ENCODE results near the gene BTBD10.
A peak's percentile ranks its signal among the peaks of the same experiment; 100 is the strongest.

BTBD10 gene

DNA sequence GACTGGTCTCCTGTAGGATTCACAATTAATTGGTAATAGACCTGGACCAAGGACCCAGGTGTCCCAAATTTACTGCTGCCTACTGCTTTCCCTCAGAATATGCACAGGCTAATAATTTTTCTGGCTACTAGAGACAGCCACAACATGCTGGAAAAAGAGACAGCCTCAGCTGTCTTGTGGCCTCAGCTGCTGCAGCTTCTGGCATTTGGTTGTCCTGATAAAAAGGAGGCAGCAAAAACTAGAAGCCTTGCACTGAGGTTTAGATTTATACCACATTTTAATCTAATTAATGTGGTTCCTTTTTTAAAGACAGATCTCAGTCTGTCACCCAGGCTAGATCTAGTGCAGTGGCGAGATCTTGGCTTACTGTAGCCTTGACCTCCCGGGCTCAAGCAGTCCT, 89.8 kb downstream of the BTBD10 start:
- DNase-seq: no peak

DNA sequence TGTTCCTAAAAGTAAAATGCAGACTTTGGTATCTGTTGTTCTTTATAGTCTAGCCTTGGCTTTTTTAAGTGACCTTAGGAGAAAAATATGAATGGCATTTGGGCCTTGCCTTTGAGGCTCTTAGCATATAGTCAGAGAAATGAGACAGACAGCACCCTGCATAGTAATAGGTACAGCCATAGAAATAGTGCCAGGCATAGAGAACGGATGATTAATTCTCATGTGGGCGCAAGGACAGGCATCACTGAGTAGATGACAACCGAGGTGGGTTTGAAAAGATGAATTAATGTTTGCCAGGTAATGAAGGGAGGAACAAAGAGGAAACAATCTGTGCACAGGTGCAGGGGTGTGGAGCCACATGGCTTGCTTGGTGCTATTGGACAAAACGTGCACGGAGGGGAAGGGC, 95.0 kb downstream of the BTBD10 start:
- DNase-seq: no peak

DNA sequence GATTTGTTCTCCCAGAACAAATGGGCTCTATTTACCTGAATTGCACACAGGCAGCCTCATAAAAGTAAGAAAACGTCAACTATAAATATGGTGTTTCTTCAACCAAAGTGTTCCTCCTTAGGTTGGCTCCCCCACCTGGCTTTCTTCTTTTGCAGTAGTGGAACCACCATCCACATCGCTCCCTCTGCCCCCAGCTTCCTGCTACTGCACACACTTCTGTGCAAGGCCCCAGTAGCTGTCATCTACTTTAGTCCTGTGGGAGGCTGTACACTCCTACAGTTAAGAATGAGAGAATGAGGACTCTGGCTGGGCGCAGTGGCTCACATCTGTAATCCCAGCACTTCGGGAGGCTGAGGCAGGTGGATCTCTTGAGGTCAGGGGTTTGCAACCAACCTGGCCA, 95.9 kb downstream of the BTBD10 start:
- DNase-seq: no peak

DNA sequence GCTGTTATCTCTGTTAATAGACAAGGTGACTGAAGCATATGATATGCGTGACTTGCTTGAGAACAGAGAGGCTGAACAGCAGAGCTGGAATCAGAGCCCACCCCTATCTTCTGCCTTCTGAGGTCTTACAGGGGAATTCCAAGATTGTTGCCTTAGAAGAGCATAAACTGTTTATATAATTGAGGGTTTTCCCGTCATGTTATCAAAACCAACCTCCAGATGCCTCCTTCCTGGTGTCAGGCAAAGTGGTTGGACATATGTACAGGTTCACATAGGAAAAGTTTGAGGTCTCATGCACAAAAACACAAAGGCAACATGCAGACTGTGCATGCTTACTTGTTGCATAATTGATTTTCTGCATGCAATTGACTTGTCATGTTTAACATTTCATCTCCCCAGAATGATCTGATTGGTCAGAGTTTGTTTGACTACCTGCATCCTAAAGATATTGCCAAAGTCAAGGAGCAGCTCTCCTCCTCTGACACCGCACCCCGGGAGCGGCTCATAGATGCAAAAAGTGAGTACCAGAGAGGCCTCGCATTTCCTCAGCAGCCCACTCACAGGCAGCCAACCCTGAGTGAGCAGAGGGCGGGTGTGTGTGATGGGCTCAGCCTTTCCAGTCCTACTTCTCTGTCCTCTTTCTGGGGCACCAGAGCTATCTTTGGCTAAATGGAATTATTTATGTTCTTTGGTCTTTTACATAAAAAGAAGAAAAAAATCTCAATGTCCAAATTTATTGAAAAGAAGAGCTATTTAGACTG, 96.6 kb downstream of the BTBD10 start:
- DNase-seq: no peak

DNA sequence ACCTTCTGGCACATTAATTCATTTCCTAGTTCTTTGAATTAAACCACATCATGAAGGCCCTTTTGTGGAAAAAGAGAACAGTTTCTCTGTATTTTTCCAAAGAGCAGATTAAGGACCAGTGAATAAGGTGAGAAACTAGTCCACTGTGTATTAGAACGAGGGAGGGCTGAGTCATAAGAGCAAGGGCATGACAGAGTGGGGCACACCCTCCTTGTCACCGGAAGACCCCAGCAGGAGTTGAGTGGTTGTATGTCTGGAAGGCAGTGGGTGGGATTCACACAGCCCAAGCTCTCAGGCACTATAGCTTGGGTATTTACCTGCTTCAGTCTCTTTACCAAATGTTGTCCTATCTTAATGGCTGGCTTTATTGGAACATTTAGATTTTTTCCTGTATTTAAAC, 98.6 kb downstream of the BTBD10 start:
- DNase-seq: no peak

DNA sequence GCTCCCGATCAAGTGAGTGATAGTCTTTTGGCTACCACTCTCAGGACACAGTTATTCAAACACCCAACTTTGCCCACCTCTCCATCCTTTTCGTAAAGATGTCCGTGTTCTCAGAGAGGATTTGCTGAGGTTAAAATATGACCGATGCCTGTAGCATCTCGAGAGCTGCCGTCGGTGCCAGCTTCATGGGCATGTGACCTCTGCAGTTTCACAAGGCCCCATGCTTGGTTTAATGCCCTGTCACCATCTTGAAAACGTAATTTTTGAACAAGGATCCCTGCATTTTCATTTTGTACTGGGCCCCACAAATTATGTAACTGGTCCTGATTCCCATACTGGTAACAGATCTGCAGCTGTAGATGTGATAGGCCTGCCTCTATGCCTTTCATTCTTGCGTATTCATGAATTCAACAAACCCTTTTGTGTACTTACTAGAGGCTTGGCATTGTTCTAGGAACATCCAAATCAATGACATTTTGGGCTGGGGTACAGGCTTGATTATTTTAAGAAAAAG, 100.4 kb downstream of the BTBD10 start:
- no peak for DNase-seq

DNA sequence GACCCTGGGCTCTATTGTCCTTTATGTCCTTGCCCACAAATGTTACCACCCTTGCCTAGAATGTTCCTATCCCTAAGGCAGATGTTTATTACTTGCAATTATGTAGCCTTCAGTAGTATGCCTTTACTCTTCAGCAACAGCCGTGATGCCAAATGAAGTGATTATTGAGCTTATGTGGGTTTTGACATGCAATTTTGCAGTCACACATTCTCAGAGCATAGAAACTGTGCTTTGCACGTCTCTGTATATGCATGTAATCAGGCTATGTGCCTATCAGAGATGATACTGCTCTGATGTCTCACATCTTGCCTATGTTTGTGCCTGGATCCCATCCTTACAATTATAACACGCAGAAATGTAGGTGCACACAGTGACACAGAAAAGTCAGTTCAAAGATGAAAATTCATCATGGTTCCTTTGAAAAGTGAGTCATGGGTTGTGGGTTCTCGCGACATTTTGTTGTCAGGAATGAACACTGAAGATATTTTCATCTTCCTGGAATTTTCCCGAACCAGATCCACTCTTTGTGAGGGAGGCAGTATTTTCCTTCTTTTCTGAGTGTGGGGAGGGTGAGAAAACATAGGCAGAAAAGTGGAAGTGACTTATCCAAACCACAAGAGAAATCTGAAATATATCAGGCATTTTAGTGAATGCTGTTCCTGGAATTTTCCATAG, 104.3 kb downstream of the BTBD10 start:
- DNase-seq: no peak

DNA sequence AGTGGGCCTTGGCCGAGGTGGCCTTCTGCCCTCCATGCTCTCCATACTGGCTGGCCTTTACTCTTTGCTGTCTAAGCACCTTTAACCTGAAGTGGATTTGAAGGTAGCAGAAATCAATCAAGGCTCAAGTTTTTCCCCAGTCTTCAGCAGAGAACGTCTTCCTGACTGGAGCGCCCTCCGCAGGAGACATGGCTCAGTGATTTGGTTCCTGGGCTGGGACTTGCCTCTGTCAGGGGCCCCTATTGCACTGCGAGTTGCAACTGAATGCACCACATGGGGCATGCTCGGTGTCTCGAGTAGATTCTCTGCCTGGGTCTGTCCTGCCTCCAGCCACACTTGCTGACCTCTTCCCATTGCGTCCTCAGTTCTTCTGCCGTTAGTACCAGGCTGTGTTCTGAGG, 105.8 kb downstream of the BTBD10 start:
- no peak for DNase-seq

DNA sequence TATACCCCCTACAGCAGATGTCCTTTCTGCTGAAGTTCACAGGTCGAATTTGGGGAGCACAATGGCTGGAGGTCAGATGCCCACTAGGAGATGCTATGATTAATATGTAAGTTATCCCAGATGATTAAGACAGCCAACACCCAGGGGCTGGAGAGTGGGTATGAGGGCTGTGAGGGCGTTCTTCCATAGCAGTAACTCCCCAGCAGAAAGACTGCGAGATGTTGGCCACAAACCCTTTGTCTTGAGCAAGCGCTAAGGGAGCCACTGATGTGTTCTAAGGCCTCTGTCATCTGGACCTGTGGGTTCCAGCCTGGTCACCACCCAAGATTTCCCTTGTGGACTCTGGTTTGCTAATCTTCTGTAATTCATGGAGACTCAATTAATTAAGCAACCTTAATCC, 107.8 kb downstream of the BTBD10 start:
- no peak for DNase-seq

DNA sequence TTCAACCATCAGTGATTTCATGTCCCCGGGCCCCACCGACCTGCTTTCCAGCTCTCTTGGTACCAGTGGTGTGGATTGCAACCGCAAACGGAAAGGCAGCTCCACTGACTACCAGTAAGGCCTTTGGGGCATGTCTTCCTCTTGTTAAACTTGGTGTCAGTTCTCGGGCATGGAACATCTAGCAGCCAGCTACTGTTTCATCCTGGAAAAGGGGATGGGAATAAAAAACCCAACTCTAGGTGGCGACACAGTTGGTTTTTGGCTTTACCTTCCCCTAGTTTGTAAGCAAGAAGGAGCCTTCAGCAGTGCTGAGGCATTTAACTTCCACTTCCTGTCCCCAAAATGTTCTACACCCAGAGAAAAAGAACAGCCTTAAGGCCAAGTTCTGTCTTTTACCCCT, 108.7 kb downstream of the BTBD10 start:
- DNase-seq: no peak

DNA sequence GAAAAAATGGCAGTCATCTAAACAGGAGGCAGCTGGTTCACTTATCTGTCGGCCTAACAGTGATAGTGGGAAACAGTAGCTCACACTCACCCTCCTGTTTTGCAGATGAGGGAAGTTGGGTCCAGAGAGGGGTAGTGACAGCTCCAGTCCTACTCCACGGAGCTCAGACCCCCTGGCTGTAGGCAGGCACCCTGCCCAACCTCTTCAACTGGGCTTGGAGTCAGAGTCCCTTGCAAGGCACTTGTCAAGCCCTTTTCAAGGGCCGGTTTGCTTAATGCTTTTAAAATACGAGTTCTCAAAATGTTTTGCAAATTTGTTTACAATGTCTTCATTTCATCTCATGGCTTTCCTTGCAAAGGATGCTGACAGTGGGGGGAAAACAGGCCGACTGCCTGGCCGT, 110.3 kb downstream of the BTBD10 start:
- no peak for DNase-seq

DNA sequence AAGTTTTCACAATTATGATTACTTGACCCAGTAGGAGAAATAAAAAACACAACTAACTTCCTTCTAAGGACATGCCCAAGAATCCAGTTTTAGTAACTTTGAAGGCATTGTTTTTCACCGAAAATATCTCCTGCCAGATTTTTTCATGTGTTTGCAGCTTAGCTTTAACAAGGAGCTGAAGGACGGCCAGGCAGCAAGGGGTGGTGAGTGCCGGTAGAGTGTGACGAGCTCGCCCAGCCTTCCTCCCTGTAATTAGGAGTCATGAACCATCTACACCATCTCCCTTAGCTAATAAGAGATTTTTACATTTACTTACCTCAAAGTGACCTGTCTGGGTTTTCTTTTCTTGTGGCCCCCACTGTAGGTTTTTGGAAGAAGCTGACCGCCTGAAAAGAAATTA, 113.4 kb downstream of the BTBD10 start:
- DNase-seq: no peak

DNA sequence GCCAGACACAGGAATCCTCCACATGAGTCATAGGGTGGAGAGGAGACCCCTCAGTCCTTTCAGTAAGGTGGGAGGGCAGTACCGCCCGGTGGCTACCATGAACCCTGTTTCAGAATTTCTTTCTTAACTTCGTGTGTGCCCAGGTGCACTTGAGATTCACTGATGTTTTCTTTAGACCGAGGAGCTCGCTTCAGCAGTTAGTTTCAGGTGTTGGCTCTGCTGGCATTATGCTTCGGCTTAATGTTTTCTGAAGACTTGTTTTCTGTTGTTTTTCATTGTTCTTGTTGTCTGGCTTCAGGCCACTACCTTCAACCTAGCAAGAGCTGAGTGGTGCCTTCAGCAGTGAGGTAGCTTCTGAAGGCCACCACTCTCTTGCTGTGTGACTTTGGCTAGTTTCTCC, 114.0 kb downstream of the BTBD10 start:
- no peak for DNase-seq

DNA sequence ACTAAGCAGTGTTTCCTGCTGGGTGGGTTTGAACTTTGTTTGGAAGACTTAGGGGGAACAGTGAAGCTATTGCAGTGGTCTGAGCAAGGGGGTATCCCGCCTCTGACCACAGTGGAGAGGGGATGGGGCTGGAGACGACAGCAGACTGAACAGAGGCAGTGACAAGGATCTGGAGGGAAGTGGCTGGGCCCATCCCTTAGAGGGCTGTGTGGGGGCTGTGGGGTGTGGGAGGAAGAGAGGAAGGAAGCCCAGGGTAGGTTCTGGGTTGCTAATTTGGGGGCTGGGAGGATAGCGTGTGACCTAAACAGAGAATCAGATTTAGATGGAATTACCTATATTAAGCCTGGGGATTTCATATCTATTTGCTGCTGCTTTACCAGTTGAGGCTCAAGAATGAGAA, 114.7 kb downstream of the BTBD10 start:
- DNase-seq: no peak

DNA sequence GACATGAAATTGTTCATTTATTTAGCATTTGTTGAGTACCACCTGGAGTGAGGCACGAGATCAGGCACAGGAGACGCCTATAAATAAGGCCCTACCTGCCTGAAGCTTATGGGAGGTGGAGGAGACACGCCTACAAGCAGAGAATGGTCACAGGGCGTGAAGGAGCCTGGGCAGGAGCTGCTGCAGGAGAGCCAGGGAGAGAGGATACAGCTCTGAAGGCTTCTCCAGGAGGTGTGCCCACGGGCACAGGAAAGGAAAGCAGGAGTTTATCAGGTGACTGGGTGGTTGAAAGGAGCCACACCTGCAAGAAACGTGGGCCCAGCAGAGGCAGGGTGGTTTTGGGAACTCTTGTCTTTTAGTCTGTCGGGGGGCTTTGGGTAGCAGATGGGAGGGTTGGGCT, 115.1 kb downstream of the BTBD10 start:
- no peak for DNase-seq

DNA sequence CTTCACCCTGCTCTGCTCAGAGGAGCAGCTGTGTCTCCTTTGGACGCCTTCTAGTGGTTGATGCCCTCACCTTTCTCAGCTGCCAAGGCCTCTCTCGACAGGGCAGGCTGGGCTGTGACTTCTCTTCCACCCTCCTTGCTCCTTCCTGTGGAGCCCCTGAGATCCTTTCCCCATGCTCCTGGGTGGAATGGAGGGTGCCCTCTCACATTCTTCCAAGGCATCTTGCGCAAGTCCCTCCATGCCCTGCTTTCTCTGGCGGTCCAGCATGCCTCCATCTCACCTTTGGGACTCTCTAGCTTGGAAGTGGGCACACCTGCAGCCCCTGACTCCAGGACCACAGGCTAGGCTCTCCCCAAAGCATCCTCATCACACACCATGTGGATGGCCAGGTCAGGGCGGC, 116.6 kb downstream of the BTBD10 start:
- no peak for DNase-seq

DNA sequence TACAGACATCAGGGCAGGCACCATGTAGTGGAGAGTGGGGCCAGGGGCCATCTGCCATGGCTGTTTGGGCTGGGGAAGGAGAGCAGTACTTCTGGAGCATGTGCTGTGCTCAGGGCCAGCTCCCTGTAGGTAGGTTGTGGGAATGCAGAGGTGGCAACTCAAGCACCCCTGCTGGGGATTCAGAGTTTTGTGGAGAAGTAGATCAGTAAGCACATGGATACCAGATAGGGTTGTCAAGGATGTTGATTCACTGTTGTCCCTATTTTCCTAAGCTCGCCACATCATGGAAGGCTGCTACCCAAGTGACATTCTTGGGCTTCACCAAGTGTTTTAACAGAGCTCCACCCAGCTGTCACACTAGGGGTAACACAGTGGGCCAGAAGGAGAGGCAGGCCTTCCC, 118.2 kb downstream of the BTBD10 start:
- DNase-seq: no peak

DNA sequence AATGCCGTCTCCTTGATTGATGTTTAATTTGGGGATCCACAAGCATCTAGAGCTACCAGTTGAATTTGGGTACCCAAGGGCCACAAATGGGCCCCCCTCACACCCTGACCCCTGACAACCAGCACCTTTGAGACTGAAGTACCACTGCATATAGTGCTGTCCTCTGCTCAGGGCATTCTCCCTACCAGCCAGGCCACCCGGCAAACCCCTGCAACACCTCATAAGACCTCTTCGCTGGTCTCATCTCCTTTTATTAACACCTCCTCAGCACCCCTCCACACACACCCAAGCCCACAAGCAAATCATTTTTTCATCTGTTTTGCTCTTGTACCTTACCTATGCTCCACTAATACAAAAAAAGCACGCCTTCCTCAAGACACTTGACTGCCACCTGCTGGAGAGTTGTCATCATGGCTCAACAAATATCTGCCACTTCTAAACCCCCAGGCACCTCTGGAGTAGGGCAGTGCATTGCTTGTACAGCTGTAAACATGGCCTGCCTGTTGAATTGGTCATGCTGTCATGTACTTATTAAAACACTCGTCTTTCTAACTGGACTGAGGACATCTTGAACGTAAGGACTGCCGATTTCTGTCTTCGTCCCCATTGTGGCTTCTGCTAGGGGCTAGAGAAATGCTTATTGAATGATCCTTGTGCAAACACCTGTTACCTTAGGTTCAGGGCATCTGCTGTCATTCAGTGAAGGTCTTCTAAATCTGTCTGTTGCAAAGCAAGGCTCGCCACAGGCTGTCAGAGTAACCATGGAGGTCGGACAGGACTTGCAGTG, 118.9 kb downstream of the BTBD10 start:
- peak in 6 of 14 donors; percentile 8 to 34 (median 26) for DNase-seq

DNA sequence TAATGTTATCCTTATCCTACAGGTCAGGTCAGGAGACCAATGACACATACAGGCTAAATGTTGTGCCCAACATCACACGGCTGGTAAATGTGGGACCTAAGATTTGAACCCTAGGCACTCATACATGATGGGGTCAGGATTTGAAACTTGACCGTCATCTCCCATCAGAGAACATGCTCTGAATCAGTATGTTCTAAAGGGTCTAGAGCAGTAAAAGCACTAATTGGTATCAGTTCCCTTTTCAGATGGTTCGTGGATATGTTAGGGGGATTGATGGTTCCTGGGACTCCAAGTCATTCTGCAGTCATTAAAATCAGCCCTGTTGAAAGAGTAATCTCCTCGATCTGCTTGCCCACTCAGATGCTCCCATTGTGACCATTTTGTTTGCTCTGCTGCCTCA, 120.0 kb downstream of the BTBD10 start:
- DNase-seq: no peak

DNA sequence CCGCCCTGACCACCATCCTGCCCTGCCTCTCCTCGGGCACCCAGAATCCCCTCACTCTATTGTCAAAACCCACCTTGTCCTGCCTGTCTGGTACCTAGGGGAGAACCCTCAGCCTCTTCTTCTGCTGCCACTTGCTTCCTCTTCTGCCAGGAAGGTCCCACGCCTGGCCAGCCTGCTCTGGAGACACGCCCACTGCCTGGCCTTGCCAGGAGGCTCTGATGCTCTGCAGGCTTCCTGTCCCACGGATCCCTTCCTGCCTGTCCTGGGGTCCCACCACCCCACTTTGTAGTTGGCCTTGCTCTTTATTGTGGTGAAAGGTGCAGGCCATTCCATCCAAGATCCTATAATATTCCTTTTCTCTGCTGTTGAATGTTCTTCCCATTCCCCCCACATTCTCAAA, 122.0 kb downstream of the BTBD10 start:
- no peak for DNase-seq

DNA sequence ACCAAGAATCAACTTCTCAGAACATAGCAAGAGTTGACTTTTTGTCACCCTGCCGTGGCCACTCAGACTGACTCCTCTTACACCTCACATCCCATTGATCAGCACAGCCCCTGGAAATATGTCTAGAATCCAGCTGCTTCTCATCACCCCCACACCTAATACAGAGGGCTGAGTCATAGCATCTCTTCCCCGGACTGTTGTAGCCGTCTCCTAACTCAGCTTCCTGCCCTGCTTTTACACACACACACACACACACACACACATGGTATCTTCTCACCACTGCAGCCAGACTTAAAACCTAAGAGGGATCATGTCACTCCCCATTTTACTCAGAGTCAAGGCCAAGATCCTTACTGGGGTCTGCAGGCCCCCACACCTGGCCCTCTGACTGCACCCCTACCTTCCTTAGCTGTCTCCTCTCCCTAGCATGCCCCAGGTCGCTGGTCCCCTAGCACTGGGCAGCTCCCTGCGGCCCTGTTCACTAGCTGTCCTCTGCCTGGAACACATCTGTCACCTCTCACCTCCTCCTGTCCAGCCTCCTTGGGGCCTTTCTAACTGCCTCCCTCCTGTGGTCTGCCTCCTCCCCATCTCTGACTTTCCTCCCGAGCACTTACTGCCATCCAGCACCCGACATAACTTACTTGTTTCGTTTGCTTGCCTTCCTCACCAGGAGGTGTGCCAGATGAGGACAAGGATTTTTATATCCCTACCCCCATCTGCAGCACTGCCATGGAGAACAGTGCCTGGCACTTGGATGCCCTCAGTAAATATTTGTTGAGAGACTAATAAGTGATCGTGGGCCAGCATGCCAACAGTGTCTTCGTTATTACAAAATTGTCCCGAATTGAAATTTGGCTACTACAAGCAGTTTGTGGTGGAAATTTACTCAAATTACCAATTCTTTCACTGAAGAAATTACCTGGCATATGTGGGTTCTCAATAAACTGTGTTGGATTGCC, 123.5 kb downstream of the BTBD10 start:
- no peak for DNase-seq

DNA sequence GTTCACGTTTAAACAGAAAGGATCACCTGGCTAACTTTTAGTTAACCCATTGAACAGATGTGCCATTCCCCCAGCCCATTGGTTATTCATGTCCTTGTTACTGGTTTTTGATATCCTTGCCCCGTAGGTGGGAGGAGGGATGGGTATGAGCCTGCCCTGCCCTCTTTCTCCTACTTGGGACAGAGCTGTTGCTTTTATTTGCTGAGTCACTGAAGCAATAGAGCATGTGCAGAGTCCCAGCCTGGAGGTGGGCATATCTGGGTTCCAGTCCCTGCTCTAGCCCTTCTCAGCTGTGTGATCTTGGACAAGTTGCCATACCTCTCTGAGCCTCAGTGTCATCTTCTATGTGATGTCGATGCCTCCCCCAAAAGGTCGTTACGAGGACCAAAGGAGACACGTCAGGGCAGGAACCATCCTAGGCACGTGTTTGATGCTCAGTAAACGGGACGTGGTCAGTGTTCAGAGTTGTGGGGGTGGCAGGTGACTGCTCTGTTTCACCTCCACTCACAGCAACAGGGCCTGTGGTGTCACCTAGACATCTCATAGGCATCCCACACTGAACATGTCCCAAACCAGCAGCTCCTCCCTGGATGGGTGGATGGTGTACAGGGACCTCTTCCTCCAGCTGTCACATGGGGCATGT, 124.5 kb downstream of the BTBD10 start:
- no peak for DNase-seq
